Esophagus (tissue), 2 donors: ENCODE measurements around the gene PCDH18. TPM values are rescaled to one million over a fixed set of nuclear protein-coding genes. Genes with fewer than 3 reads are reported as not detected.

ENCODE experiments used
- H3K27ac ChIP-seq, 2 donors: one replicate each; pipeline ENCODE4 v1.5.1; 2013; ENCODE audit warnings: low read depth in 2 of 2, mild to moderate bottlenecking in 2 of 2, inconsistent platforms in 1 of 2, low read length in 1 of 2, moderate library complexity in 1 of 2
- H3K27me3 ChIP-seq, 2 donors: one replicate each; pipeline ENCODE4 v1.6.1; 2013; ENCODE audit warnings: low read length in 2 of 2, control low read depth in 1 of 2, mild to moderate bottlenecking in 1 of 2; ENCODE audit not compliant: insufficient read depth in 2 of 2, control insufficient read depth in 1 of 2
- H3K36me3 ChIP-seq, 2 donors: one replicate each; pipeline ENCODE4 v1.6.1; 2013; ENCODE audit warnings: low read length in 1 of 2; ENCODE audit not compliant: control insufficient read depth in 2 of 2, insufficient read depth in 2 of 2
- H3K4me1 ChIP-seq, 2 donors: one replicate each; pipeline ENCODE4 v1.6.1; 2013; ENCODE audit warnings: low read length in 1 of 2; ENCODE audit not compliant: control insufficient read depth in 2 of 2, insufficient read depth in 2 of 2
- H3K4me3 ChIP-seq, 2 donors: one replicate each; pipeline ENCODE4 v1.5.1; 2013; ENCODE audit warnings: low read length in 2 of 2, mild to moderate bottlenecking in 2 of 2, low read depth in 1 of 2, moderate library complexity in 1 of 2
- H3K9me3 ChIP-seq, 2 donors: one replicate each; pipeline ENCODE4 v1.6.1; 2013; ENCODE audit warnings: mild to moderate bottlenecking in 2 of 2, low read depth in 1 of 2, low read length in 1 of 2, moderate library complexity in 1 of 2; ENCODE audit not compliant: control insufficient read depth in 2 of 2, insufficient read depth in 1 of 2
- WGBS, 2 donors: extraction: QIAGEN DNeasy Blood & Tissue Kit; methylation state at CpG; one replicate each; pipeline ENCODE4 v1.1.7; 2013; 5-methylcytosine and 5-hydroxymethylcytosine counted together
- polyA plus RNA-seq, 2 donors: library from polyadenylated mRNA; stranded (reverse); fragments of 200-250 nt; gene quantifications; one replicate each; pipeline ENCODE4 v1.2.3, GENCODE V29; 2013
- donor health status: healthy with polysubstance abuse.
- donor health status: Bipolar disorder and iron deficiency.

The PCDH18 gene
- 1 to 10 TPM in 1 of 2 donors, under 1 TPM in 1; 0.75 to 1.8 TPM for polyA plus RNA-seq

DNA sequence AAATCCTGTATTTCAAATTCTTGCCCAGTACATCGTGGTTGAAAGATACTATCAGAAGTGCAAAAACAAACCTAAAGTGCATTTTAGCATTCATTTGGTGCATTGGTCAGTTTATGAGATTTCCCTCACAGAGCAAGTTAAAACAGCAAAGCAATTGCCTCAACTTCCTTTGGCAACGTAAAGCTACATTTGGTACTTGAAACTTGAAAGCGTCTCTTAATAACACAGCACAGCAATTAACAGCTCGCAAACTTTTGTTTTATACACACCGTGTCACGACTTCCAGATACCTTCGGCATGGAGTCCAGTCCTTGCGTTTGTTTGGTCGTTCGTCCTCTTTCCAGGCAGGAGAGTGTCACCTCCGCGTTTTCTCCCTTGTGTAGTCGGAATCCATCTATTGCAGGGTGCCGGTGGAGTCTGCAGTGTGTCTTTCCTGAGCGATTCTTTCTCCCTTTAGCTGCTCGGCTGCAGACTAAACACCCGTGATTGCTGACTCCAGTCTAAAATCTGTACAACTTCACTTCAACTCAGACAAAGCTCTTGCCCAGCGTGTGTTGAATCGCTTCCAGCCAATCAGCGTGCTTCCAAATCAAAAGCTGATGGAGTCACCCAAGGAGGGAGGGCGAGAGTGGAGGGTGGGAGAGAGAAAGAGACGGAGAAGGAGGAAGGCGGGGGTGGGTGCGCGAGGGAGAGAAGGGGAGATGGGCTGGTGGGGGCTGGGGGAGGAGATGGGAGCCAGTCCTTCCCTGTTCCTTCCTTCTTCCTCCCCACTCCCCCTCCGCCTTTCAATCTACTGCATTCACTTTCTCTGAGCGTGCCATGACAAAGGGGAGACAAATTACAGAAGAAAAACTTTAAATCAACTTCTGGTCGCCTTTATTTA is at the start of gene PCDH18:
Gene PCDH18, minus strand, starts transcription at position 509 of the 883 bp plus-strand sequence. Its CDS starts 406 bp downstream, at position 103.
- Histone ChIP-seq H3K36me3 (no peaks in the 10 kb centered on the region), H3K4me3 (peak within 1 kb of the TSS; percentile 53 to 68), H3K27ac (peak within 1 kb of the TSS; percentile 58 to 71), H3K27me3 (no peaks in the 10 kb centered on the region), H3K4me1 (no peaks in the 10 kb centered on the region), H3K9me3 (no peaks in the 10 kb centered on the region)
- 1 to 2% methylated on average over 24 to 28 of the region's 28 CpGs for WGBS, 2 donors

GRCh38 chr4:137576446-137576845 is 44.2 kb upstream of the PCDH18 start:
- Histone ChIP-seq H3K27ac (no peak overlapping the region), H3K4me1 (no peaks in the 10 kb centered on the region), H3K27me3 (no peaks in the 10 kb centered on the region), H3K9me3 (no peaks in the 10 kb centered on the region), H3K4me3 (no peak overlapping the region), H3K36me3 (no peaks in the 10 kb centered on the region)
- 20 to 23% methylated on average over 1 of the region's 1 CpG for WGBS, 2 donors

GRCh38 chr4:137572647-137573046 is 40.4 kb upstream of the PCDH18 start:
- H3K4me3 ChIP-seq: no peak overlapping the region
- no peaks in the 10 kb centered on the region for H3K27me3 ChIP-seq
- 42 to 89% methylated on average over 1 of the region's 1 CpG for WGBS, 2 donors
- no peaks in the 10 kb centered on the region for H3K9me3 ChIP-seq
- no peak overlapping the region for H3K27ac ChIP-seq
- H3K4me1 ChIP-seq: no peaks in the 10 kb centered on the region
- H3K36me3 ChIP-seq: no peaks in the 10 kb centered on the region

DNA sequence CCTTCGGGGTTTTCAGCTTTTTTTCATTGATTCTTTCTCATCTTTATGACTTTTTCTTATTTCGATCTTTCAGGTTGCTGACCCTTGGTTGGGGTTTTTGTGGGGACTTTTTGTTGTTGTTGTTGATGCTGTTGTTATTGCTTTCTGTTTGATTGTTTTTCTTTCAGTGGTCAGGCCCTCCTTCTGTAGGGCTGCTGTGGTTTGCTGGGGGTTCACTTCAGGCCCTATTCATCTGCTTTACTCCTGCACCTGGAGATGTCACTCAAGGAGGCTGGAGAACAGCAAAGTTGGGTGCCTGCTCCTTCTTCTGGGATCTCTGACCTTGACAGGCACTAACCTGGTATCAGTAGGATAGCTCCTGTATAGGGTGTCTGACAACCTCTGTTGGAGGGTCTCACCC is 39.9 kb upstream of the PCDH18 start:
- no peak overlapping the region for H3K27ac ChIP-seq

GRCh38 chr4:137559801-137560200 is 27.5 kb upstream of the PCDH18 start:
- WGBS, 2 donors: 89 to 92% methylated on average over 1 of the region's 1 CpG
- no peaks in the 10 kb centered on the region for H3K9me3 ChIP-seq
- no peaks in the 10 kb centered on the region for H3K4me1 ChIP-seq
- no peak overlapping the region for H3K27ac ChIP-seq
- no peaks in the 10 kb centered on the region for H3K36me3 ChIP-seq
- no peak overlapping the region for H3K4me3 ChIP-seq
- no peaks in the 10 kb centered on the region for H3K27me3 ChIP-seq

More for the DNA sequence above, 39.9 kb upstream of the PCDH18 start:
- no peaks in the 10 kb centered on the region for H3K27me3 ChIP-seq
- H3K4me1 ChIP-seq: no peaks in the 10 kb centered on the region
- H3K4me3 ChIP-seq: no peak overlapping the region
- H3K9me3 ChIP-seq: no peaks in the 10 kb centered on the region
- 84 to 88% methylated on average over 2 of the region's 2 CpGs for WGBS, 2 donors
- no peaks in the 10 kb centered on the region for H3K36me3 ChIP-seq

- H3K27me3 ChIP-seq: no peaks in the 10 kb centered on the region
- H3K27ac ChIP-seq: no peak overlapping the region
- 46 to 61% methylated on average over 2 of the region's 2 CpGs for WGBS, 2 donors
- no peaks in the 10 kb centered on the region for H3K36me3 ChIP-seq
- H3K4me1 ChIP-seq: no peaks in the 10 kb centered on the region
- no peak overlapping the region for H3K4me3 ChIP-seq
- no peaks in the 10 kb centered on the region for H3K9me3 ChIP-seq
Measured at GRCh38 chr4:137558951-137559350, 26.7 kb upstream of the PCDH18 start.

DNA sequence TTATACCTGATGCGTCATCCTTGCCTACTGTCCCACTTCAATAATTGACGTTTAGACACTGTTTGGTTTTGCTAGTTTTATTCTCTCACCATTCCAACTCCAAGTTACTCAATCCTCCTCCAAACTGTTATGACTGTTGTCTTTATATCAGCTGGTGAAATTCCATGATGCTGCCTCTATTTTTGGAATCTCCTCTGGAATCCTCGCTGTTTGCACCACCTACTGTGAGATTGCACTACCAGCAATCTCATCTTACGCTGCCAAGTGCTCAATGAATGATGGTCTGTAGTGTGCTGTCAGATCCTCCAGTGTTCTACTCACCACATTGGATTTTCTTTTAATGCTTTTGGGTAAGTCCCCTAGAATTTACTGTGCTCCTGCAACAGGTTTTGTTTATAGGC is 13.2 kb upstream of the PCDH18 start:
- no peak overlapping the region for H3K27ac ChIP-seq

DNA sequence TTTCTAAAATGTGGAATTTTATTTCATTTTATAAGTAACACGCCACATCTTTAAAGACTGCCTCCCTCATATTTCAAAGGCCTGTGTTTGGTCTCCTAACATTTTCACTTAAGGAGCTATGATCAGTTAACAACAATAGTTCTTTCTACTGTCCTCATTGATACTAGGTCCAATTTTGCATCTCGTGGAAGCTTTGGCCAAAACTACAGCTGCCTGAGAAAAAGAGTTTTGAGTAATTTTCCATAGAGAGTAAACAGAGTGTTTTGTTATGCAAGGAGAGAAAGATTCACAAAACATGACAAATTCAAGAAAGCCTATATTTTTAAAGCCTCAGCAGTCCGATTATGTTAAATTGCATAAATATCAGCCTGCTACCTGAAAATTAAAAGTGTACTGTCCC is 11.4 kb upstream of the PCDH18 start:
- Histone ChIP-seq H3K4me3 (no peak overlapping the region), H3K36me3 (no peaks in the 10 kb centered on the region), H3K27ac (no peak overlapping the region), H3K27me3 (no peaks in the 10 kb centered on the region), H3K4me1 (no peaks in the 10 kb centered on the region), H3K9me3 (no peaks in the 10 kb centered on the region)
- 57 to 68% methylated on average over 3 of the region's 3 CpGs for WGBS, 2 donors

More for the DNA sequence above, 13.2 kb upstream of the PCDH18 start:
- H3K36me3 ChIP-seq: no peaks in the 10 kb centered on the region
- no peaks in the 10 kb centered on the region for H3K4me1 ChIP-seq
- no peaks in the 10 kb centered on the region for H3K9me3 ChIP-seq
- WGBS, 2 donors: 64 to 66% methylated on average over 4 of the region's 4 CpGs
- no peak overlapping the region for H3K4me3 ChIP-seq
- no peaks in the 10 kb centered on the region for H3K27me3 ChIP-seq

- no peaks in the 10 kb centered on the region for H3K27me3 ChIP-seq
- no peak overlapping the region for H3K4me3 ChIP-seq
- H3K9me3 ChIP-seq: no peaks in the 10 kb centered on the region
- H3K27ac ChIP-seq: peak overlapping the region in 1 of 2 donors; percentile 3
- no peaks in the 10 kb centered on the region for H3K36me3 ChIP-seq
- 73 to 78% methylated on average over 2 of the region's 2 CpGs for WGBS, 2 donors
- H3K4me1 ChIP-seq: no peaks in the 10 kb centered on the region
Measured at GRCh38 chr4:137543198-137543597, 10.9 kb upstream of the PCDH18 start.
